Neural crest cell (in vitro differentiated cells): ENCODE data around the gene PODXL. TPM values are rescaled to one million over a fixed set of nuclear protein-coding genes. Genes with fewer than 3 reads are reported as not detected.

ENCODE experiments used
- DNase-seq: peaks from one replicate; pipeline ENCODE4 v3.0.0; 2021; ENCODE audit warnings: low read depth, mixed read lengths, low spot score
- H3K27ac Mint-ChIP-seq: one replicate; pipeline ENCODE4 v1.8.0; 2021; ENCODE audit warnings: mild to moderate bottlenecking, mixed read lengths; ENCODE audit not compliant: unreplicated experiment
- H3K27me3 Mint-ChIP-seq: 2 replicates; pipeline ENCODE4 v1.8.0; 2021; ENCODE audit warnings: low read depth, mild to moderate bottlenecking, mixed read lengths
- H3K36me3 Mint-ChIP-seq: 2 replicates; pipeline ENCODE4 v1.8.0; 2021; ENCODE audit warnings: low read depth, mild to moderate bottlenecking, mixed read lengths
- H3K4me1 Mint-ChIP-seq: 2 replicates; pipeline ENCODE4 v1.8.0; 2021; ENCODE audit warnings: mixed read lengths
- H3K4me3 Mint-ChIP-seq: one replicate; pipeline ENCODE4 v1.8.0; 2021; ENCODE audit warnings: mild to moderate bottlenecking, mixed read lengths
- H3K9me3 Mint-ChIP-seq: 2 replicates; pipeline ENCODE4 v1.8.0; 2021; ENCODE audit warnings: mixed read lengths
- CTCF ChIP-seq: fragments of 200-600 bp; sonication (generic); conservative IDR thresholded peaks from 2 replicates; pipeline ENCODE4 v1.5.0; 2021; ENCODE audit warnings: antibody characterized with exemption, mild to moderate bottlenecking
- total RNA-seq: library from RNA; stranded (reverse); gene quantifications from 2 replicates; pipeline ENCODE4 v1.2.1, GENCODE V29; 2021

The PODXL gene
- total RNA-seq, 1 donor from 2014 or later, result 21.4 TPM

- no peak overlapping the region for H3K4me3 Mint-ChIP-seq
- peaks cover 4% of the 10 kb centered on the region for H3K4me1 Mint-ChIP-seq
- no peak for TF ChIP-seq CTCF
- H3K9me3 Mint-ChIP-seq, result no peaks in the 10 kb centered on the region
- peaks cover 9% of the 10 kb centered on the region for H3K36me3 Mint-ChIP-seq
- DNase-seq, result no peak
- H3K27me3 Mint-ChIP-seq, result peaks cover under 1% of the 10 kb centered on the region
- no peak overlapping the region for H3K27ac Mint-ChIP-seq
Measured at GRCh38 chr7:131499801-131500200, 56.6 kb downstream of the PODXL start.

- Mint-ChIP-seq H3K27ac (peak overlapping the region; percentile 6), H3K27me3 (no peaks in the 10 kb centered on the region), H3K36me3 (peaks cover 6% of the 10 kb centered on the region), H3K4me3 (no peak overlapping the region), H3K9me3 (no peaks in the 10 kb centered on the region), H3K4me1 (peaks cover 6% of the 10 kb centered on the region)
- DNase-seq, result no peak
- no peak for TF ChIP-seq CTCF
Measured at GRCh38 chr7:131498237-131498885, 58.1 kb downstream of the PODXL start.

GRCh38 chr7:131497454-131497853 lies 59.0 kb downstream of the PODXL start:
- H3K9me3 Mint-ChIP-seq, result no peaks in the 10 kb centered on the region
- no peak for TF ChIP-seq CTCF
- no peak overlapping the region for H3K27ac Mint-ChIP-seq
- peaks cover 7% of the 10 kb centered on the region for H3K4me1 Mint-ChIP-seq
- H3K27me3 Mint-ChIP-seq, result no peaks in the 10 kb centered on the region
- H3K4me3 Mint-ChIP-seq, result no peak overlapping the region
- peaks cover 6% of the 10 kb centered on the region for H3K36me3 Mint-ChIP-seq
- DNase-seq, result no peak

- H3K27me3 Mint-ChIP-seq, result no peaks in the 10 kb centered on the region
- H3K27ac Mint-ChIP-seq, result no peak overlapping the region
- H3K36me3 Mint-ChIP-seq, result peaks cover 6% of the 10 kb centered on the region
- DNase-seq, result no peak
- no peak overlapping the region for H3K4me3 Mint-ChIP-seq
- TF ChIP-seq CTCF, result no peak
- H3K9me3 Mint-ChIP-seq, result no peaks in the 10 kb centered on the region
- peaks cover 6% of the 10 kb centered on the region for H3K4me1 Mint-ChIP-seq
Measured at GRCh38 chr7:131495669-131496498, 60.5 kb downstream of the PODXL start.

- no peak for TF ChIP-seq CTCF
- Mint-ChIP-seq H3K27me3 (no peaks in the 10 kb centered on the region), H3K4me3 (no peak overlapping the region), H3K4me1 (peaks cover 6% of the 10 kb centered on the region), H3K36me3 (peaks cover 3% of the 10 kb centered on the region), H3K27ac (no peak overlapping the region), H3K9me3 (no peaks in the 10 kb centered on the region)
- DNase-seq, result no peak
Measured at GRCh38 chr7:131494182-131494581, 62.2 kb downstream of the PODXL start.
